ENCODE data around the gene PSTPIP2. TPM values are rescaled to one million over a fixed set of nuclear protein-coding genes. Genes with fewer than 3 reads are reported as not detected.

Gene PSTPIP2
- total and polyA plus RNA-seq, 2 experiments from 2014 or later: 1.4 to 2.6 TPM

DNA sequence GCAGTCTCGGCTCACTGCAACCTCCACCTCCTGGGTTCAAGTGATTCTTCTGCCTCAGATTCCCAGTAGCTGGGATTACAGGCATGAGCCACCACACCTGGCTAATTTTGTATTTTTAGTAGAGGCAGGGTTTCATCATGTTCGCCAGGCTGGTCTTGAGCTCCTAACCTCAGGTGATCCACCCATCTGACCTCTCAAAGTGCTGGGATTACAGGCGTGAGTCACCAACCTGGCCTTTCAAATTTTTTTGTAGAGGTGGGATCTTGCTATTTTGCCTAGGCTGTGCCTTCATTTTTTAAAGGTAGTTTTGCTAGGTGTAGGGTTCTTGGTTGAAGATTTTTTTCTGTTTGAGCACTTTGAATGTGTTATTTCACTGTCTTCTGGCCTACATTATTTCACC lies 38.3 kb upstream of the PSTPIP2 start (continued):
- TF ChIP-seq CREB1 (CRISPR knock-in tag; IDR thresholded peaks at IDR 0.05; ENCODE audit: low read depth) (no peak), JUNB (IDR thresholded peaks at IDR 0.05; ENCODE audit: unreplicated experiment) (no peak)

DNA sequence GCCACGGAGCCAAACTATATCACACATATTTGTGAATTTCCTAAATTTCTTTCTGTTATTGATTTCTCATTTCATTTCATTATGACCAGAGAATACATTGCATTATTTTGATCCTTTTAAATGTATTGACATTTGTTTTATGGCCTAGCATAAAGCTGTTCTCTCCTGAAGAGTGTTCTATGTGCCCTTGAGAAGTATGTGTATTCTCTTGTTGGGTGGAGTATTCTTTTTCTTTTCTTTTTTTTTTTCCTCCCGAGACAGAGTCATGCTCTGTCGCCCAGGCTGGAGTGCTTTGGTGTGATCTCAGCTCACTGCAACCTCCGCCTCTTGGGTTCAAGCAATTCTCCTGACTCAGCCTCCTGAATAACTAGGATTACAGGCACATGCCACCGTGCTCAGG lies 37.3 kb upstream of the PSTPIP2 start:
- H3K36me3 Mint-ChIP-seq (ENCODE audit: low read depth): peaks cover 67% of the 10 kb centered on the region
- H3K27ac Mint-ChIP-seq: no peak overlapping the region; the same call in 1 of the 2 replicates

More for the DNA sequence above, 37.3 kb upstream of the PSTPIP2 start:
- H3K9me3 Mint-ChIP-seq: no peaks in the 10 kb centered on the region
- Histone ChIP-seq H2AFZ (no peak overlapping the region), H3K4me2 (no peak overlapping the region), H4K20me1 (replicated peaks; ENCODE audit: insufficient read depth) (peaks cover 16% of the 10 kb centered on the region), H3F3A (replicated peaks; ENCODE audit: low read depth) (no peaks in the 10 kb centered on the region), H3K9me2 (ENCODE audit: insufficient read depth) (no peaks in the 10 kb centered on the region), H3K27me3 (ENCODE audit: insufficient read depth) (no peaks in the 10 kb centered on the region), H3K27ac (ENCODE audit: low read depth) (no peak overlapping the region), H3K4me3 (no peak overlapping the region), H3K79me2 (replicated peaks; ENCODE audit: insufficient read depth) (peaks cover 54% of the 10 kb centered on the region), H3K4me1 (ENCODE audit: insufficient read depth) (no peaks in the 10 kb centered on the region), H3K36me3 (ENCODE audit: insufficient read depth) (peaks cover 32% of the 10 kb centered on the region)
- H3K27me3 Mint-ChIP-seq (ENCODE audit: insufficient read depth, low read depth, poor library complexity): peaks cover 6% of the 10 kb centered on the region
- no peak for DNase-seq (ENCODE audit: low spot score)
- no peak overlapping the region for H3K4me3 Mint-ChIP-seq
- no peak for ATAC-seq
- no peaks in the 10 kb centered on the region for H3K4me1 Mint-ChIP-seq
- no peak for TF ChIP-seq EZH2phosphoT487 (IDR thresholded peaks at IDR 0.05; ENCODE audit: unreplicated experiment)
- TF ChIP-seq NANOG (IDR thresholded peaks at IDR 0.05; ENCODE audit: borderline replicate concordance): no peak
- TF ChIP-seq STAT1 (IDR thresholded peaks at IDR 0.05; ENCODE audit: unreplicated experiment): no peak
- TF ChIP-seq, protein P1, sequence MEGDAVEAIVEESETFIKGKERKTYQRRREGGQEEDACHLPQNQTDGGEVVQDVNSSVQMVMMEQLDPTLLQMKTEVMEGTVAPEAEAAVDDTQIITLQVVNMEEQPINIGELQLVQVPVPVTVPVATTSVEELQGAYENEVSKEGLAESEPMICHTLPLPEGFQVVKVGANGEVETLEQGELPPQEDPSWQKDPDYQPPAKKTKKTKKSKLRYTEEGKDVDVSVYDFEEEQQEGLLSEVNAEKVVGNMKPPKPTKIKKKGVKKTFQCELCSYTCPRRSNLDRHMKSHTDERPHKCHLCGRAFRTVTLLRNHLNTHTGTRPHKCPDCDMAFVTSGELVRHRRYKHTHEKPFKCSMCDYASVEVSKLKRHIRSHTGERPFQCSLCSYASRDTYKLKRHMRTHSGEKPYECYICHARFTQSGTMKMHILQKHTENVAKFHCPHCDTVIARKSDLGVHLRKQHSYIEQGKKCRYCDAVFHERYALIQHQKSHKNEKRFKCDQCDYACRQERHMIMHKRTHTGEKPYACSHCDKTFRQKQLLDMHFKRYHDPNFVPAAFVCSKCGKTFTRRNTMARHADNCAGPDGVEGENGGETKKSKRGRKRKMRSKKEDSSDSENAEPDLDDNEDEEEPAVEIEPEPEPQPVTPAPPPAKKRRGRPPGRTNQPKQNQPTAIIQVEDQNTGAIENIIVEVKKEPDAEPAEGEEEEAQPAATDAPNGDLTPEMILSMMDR (conservative IDR thresholded peaks at IDR 0.05; ENCODE audit: low read depth in 2 of 2): no peak
- TF ChIP-seq ZNF331 (CRISPR knock-in tag; IDR thresholded peaks at IDR 0.05; ENCODE audit: low read depth): no peak
- no peak for TF ChIP-seq ZNF114 (CRISPR knock-in tag; IDR thresholded peaks at IDR 0.05)
- TF ChIP-seq REST (IDR thresholded peaks at IDR 0.05; ENCODE audit: unreplicated experiment): no peak
- no peak for TF ChIP-seq EZH2 (IDR thresholded peaks at IDR 0.05; ENCODE audit: low read depth, unreplicated experiment)
- no peak for TF ChIP-seq CREB1 (CRISPR knock-in tag; IDR thresholded peaks at IDR 0.05; ENCODE audit: low read depth)
- TF ChIP-seq JUNB (IDR thresholded peaks at IDR 0.05; ENCODE audit: unreplicated experiment): no peak
- TF ChIP-seq ZNF462 (CRISPR knock-in tag; IDR thresholded peaks at IDR 0.05): no peak
- no peak for TF ChIP-seq POLR2AphosphoS5 (IDR thresholded peaks at IDR 0.05; ENCODE audit: low read depth)
